Panc1 (cell line): ENCODE data around the gene MYRIP. TPM values are rescaled to one million over a fixed set of nuclear protein-coding genes. Genes with fewer than 3 reads are reported as not detected.

Experiments used
- ATAC-seq: fragments of 200-7000 bp; cut with Tn5 transposase; 2 replicates; pipeline ENCODE4 v1.9.1; 2020; ENCODE audit warnings: mild to moderate bottlenecking, moderate library complexity
- BruUV-seq: library from RNA; stranded (reverse); fragments of 400-500 nt; replicated peaks from 2 replicates; lab custom pipeline; 2021; lab: Mats Ljungman, UMichigan
- CTCF ChIA-PET: fragments of 300-600 bp; sonication (Branson Sonifier 250); formaldehyde crosslinking; loops from one replicate; lab custom pipeline; 2022; ENCODE audit warnings: antibody characterized with exemption; lab: Charles Lee
- POLR2A ChIA-PET: fragments of 300-600 bp; sonication (Branson Sonifier 250); formaldehyde crosslinking; loops from one replicate; lab custom pipeline; 2022; ENCODE audit warnings: antibody characterized with exemption; lab: Charles Lee
- DNase-seq: peaks from one replicate; pipeline ENCODE4 v3.0.0-alpha.2; 2010; ENCODE audit warnings: low read depth, low spot score
- H3K27ac ChIP-seq: 2 replicates; pipeline ENCODE4 v1.5.1; 2011; ENCODE audit warnings: mild to moderate bottlenecking, low read length, inconsistent platforms
- H3K27me3 ChIP-seq: fragments of 200-500 bp; sonication (Bioruptor generic); 2 replicates; pipeline ENCODE4 v1.6.0; 2014; ENCODE audit warnings: low read length, inconsistent platforms; ENCODE audit not compliant: control insufficient read depth, insufficient read depth
- H3K36me3 ChIP-seq: fragments of 200-500 bp; sonication (Bioruptor generic); 2 replicates; pipeline ENCODE4 v1.5.1; 2014; ENCODE audit warnings: inconsistent platforms, mild to moderate bottlenecking, low read length, moderate library complexity; ENCODE audit not compliant: control insufficient read depth, insufficient read depth
- H3K4me1 ChIP-seq: 2 replicates; pipeline ENCODE4 v1.5.1; 2011; ENCODE audit warnings: inconsistent platforms, mild to moderate bottlenecking, low read length, moderate library complexity; ENCODE audit not compliant: control insufficient read depth, insufficient read depth
- H3K4me3 ChIP-seq, 2 experiments: 2 replicates each; pipeline ENCODE4 v1.5.1; 2011 to 2012; ENCODE audit warnings: low read depth in 2 of 2, low read length in 2 of 2, mild to moderate bottlenecking in 2 of 2, inconsistent platforms in 1 of 2, moderate library complexity in 1 of 2
- H3K9me3 ChIP-seq: fragments of 200-500 bp; sonication (Bioruptor generic); 2 replicates; pipeline ENCODE4 v1.5.1; 2014; ENCODE audit warnings: low read depth, mild to moderate bottlenecking, inconsistent platforms, low read length, moderate library complexity; ENCODE audit not compliant: control insufficient read depth, insufficient read depth
- POLR2AphosphoS5 ChIP-seq: IDR thresholded peaks from 2 replicates; pipeline ENCODE4 v1.6.1; 2012; ENCODE audit warnings: mild to moderate bottlenecking, low read depth, low read length, moderate library complexity
- SIN3A ChIP-seq: IDR thresholded peaks from 2 replicates; pipeline ENCODE4 v1.6.1; 2012; ENCODE audit warnings: low read depth, mild to moderate bottlenecking, low read length, moderate library complexity, borderline replicate concordance; ENCODE audit not compliant: insufficient read depth
- TCF7L2 ChIP-seq: IDR thresholded peaks from 2 replicates; pipeline ENCODE4 v1.6.1; 2011; ENCODE audit warnings: mild to moderate bottlenecking, low read depth, low read length, inconsistent platforms
- in situ Hi-C: cut with HindIII; loops from 2 replicates; pipeline ENCODE4 v1.10.0; 2016; ENCODE audit warnings: low sequenced_read_pairs, low pct_unique_long_range_greater_than_20kb
- intact Hi-C: fragments of 100-400 bp; cut with micrococcal nuclease; formaldehyde crosslinking; loops from one replicate; pipeline ENCODE4 v1.10.0; 2022; ENCODE audit not compliant: unreplicated experiment
- total RNA-seq: library from RNA; stranded (reverse); gene quantifications from one replicate; pipeline ENCODE4 v1.2.1, GENCODE V29; 2021; ENCODE audit not compliant: unreplicated experiment
- TF ChIP-seq, protein P1 (sequence below), 2 experiments: IDR thresholded peaks; 2 replicates each; pipeline ENCODE4 v1.6.1; 2011 to 2012; ENCODE audit warnings: low read depth in 2 of 2, control low read depth in 1 of 2, low read length in 1 of 2, mild to moderate bottlenecking in 1 of 2, moderate library complexity in 1 of 2; ENCODE audit not compliant: insufficient read depth in 1 of 2
- TF ChIP-seq, protein P2 (sequence below): fragments of 450-650 bp; IDR thresholded peaks from 2 replicates; pipeline ENCODE4 v1.5.1; 2017; ENCODE audit warnings: mild to moderate bottlenecking

The MYRIP gene
- total RNA-seq, 1 experiment from 2014 or later = 0.59 TPM

DNA sequence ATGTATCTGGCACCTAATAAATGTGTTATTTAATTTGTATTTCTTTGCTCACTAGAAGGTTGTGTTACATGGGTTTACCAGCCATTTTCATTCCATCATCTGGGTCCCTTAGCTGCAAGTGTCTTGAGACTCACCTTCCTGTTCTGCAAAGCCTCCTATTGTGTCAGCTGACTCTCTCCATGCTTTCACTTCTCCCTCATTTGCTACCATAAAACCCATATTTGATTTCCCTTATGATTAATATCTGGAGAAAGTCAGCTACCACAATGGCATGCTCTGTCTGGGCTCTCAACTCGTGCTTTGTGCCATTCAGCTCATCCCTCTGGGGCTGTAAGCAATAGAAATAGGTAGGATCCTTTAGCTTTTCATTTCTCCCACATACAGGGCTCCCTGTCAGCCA is 420.6 kb downstream of the MYRIP start:
- CTCF ChIA-PET = no interaction called here
- POLR2A ChIA-PET = no interaction called here

DNA sequence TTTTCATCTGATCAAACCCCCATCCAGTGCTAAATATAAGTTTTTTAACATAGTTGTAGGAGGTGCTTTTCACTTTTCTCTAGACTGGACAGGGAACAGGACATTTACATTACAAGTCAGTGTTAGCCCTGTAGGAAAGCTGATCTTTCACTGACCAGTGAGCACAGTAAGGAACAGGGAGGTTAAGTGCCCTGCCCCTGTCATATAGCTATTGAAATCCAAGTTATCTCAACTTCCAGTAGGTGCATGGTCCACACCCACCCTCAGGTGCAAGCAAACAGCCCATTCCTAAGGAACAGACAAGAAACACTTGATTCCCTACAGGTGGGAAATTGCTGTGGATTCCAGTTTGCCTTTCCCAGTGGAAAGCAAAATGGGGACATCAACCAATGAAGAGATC is 421.0 kb downstream of the MYRIP start:
- DNase-seq = no peak
- Histone ChIP-seq H3K4me3 (no peak overlapping the region), H3K4me1 (no peaks in the 10 kb centered on the region), H3K36me3 (no peaks in the 10 kb centered on the region), H3K9me3 (no peaks in the 10 kb centered on the region), H3K27me3 (no peaks in the 10 kb centered on the region), H3K27ac (no peak overlapping the region)
- in situ Hi-C loops = no loop called here
- no peak for ATAC-seq
- TF ChIP-seq, protein P1, sequence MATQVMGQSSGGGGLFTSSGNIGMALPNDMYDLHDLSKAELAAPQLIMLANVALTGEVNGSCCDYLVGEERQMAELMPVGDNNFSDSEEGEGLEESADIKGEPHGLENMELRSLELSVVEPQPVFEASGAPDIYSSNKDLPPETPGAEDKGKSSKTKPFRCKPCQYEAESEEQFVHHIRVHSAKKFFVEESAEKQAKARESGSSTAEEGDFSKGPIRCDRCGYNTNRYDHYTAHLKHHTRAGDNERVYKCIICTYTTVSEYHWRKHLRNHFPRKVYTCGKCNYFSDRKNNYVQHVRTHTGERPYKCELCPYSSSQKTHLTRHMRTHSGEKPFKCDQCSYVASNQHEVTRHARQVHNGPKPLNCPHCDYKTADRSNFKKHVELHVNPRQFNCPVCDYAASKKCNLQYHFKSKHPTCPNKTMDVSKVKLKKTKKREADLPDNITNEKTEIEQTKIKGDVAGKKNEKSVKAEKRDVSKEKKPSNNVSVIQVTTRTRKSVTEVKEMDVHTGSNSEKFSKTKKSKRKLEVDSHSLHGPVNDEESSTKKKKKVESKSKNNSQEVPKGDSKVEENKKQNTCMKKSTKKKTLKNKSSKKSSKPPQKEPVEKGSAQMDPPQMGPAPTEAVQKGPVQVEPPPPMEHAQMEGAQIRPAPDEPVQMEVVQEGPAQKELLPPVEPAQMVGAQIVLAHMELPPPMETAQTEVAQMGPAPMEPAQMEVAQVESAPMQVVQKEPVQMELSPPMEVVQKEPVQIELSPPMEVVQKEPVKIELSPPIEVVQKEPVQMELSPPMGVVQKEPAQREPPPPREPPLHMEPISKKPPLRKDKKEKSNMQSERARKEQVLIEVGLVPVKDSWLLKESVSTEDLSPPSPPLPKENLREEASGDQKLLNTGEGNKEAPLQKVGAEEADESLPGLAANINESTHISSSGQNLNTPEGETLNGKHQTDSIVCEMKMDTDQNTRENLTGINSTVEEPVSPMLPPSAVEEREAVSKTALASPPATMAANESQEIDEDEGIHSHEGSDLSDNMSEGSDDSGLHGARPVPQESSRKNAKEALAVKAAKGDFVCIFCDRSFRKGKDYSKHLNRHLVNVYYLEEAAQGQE (IDR thresholded peaks at IDR 0.05; ENCODE audit: insufficient read depth in 1 of 2, low read depth in 2 of 2, low read length in 1 of 2) = no peak
- TF ChIP-seq POLR2AphosphoS5 (no peak), TCF7L2 (no peak), SIN3A (no peak)
- TF ChIP-seq, protein P2, sequence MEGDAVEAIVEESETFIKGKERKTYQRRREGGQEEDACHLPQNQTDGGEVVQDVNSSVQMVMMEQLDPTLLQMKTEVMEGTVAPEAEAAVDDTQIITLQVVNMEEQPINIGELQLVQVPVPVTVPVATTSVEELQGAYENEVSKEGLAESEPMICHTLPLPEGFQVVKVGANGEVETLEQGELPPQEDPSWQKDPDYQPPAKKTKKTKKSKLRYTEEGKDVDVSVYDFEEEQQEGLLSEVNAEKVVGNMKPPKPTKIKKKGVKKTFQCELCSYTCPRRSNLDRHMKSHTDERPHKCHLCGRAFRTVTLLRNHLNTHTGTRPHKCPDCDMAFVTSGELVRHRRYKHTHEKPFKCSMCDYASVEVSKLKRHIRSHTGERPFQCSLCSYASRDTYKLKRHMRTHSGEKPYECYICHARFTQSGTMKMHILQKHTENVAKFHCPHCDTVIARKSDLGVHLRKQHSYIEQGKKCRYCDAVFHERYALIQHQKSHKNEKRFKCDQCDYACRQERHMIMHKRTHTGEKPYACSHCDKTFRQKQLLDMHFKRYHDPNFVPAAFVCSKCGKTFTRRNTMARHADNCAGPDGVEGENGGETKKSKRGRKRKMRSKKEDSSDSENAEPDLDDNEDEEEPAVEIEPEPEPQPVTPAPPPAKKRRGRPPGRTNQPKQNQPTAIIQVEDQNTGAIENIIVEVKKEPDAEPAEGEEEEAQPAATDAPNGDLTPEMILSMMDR = no peak
- ChIA-PET CTCF (no interaction called here), POLR2A (no interaction called here)
- BruUV-seq = no TSS peak
- intact Hi-C loops = no loop called here

More for the DNA sequence above, 420.6 kb downstream of the MYRIP start:
- Histone ChIP-seq H3K4me3 (no peak overlapping the region), H3K4me1 (no peaks in the 10 kb centered on the region), H3K27ac (no peak overlapping the region), H3K27me3 (no peaks in the 10 kb centered on the region), H3K9me3 (no peaks in the 10 kb centered on the region), H3K36me3 (no peaks in the 10 kb centered on the region)
- DNase-seq (no peak), ATAC-seq (no peak)
- intact Hi-C loops = no loop called here
- TF ChIP-seq POLR2AphosphoS5 (no peak), SIN3A (no peak), TCF7L2 (no peak)
- TF ChIP-seq, protein P1 (IDR thresholded peaks at IDR 0.05; ENCODE audit: insufficient read depth in 1 of 2, low read depth in 2 of 2, low read length in 1 of 2) = no peak
- TF ChIP-seq, protein P2 = no peak
- no TSS peak for BruUV-seq
- in situ Hi-C loops = no loop called here
